SK-N-SH (cell line): Measurements from ENCODE around the gene RAD51B. TPM values are rescaled to one million over a fixed set of nuclear protein-coding genes. Genes with fewer than 3 reads are reported as not detected.

Experiments used
- CTCF ChIA-PET: fragments of 300-600, 350-600 bp; formaldehyde crosslinking; extraction: SDS; loops from one replicate; lab custom pipeline; 2021; lab: Yijun Ruan, JAX
- POLR2A ChIA-PET: fragments of 350-600 bp; sonication (Branson Sonifier 250); formaldehyde crosslinking; extraction: SDS; loops from one replicate; lab custom pipeline; 2020; ENCODE audit warnings: antibody characterized with exemption, inconsistent platforms; lab: Yijun Ruan, JAX
- DNase-seq: peaks from one replicate; pipeline ENCODE4 v3.0.0; 2012
- H2AFZ ChIP-seq: fragments of 200-600 bp; sonication (generic); 2 replicates; pipeline ENCODE4 v1.8.1; 2016; ENCODE audit warnings: antibody characterized with exemption, mild to moderate bottlenecking, low read depth
- H3F3A ChIP-seq: fragments of 200-600 bp; sonication (generic); replicated peaks from 2 replicates; pipeline ENCODE3; 2016; ENCODE audit warnings: antibody characterized with exemption, mild to moderate bottlenecking; ENCODE audit not compliant: insufficient read depth
- H3K27ac ChIP-seq, 2 experiments: fragments of 200-500 bp in 1 of 2; fragments of 200-600 bp in 1 of 2; sonication (Bioruptor generic) in 1 of 2; sonication (generic), shearing (Covaris generic) in 1 of 2; 2 replicates each; pipeline versions ENCODE4 v1.5.1 to v1.6.1; 2014 to 2016; ENCODE audit warnings: low read depth in 2 of 2, inconsistent platforms in 1 of 2, low read length in 1 of 2, mild to moderate bottlenecking in 1 of 2, mixed read lengths in 1 of 2
- H3K27me3 ChIP-seq: fragments of 200-600 bp; sonication (generic), shearing (Covaris generic); 2 replicates; pipeline ENCODE4 v1.6.1; 2016; ENCODE audit warnings: mixed run types; ENCODE audit not compliant: insufficient read depth
- H3K36me3 ChIP-seq, 2 experiments: fragments of 200-500 bp in 1 of 2; fragments of 200-600 bp in 1 of 2; sonication (Bioruptor generic) in 1 of 2; sonication (generic) in 1 of 2; replicated peaks in 1 of 2; 2 replicates each; pipeline versions ENCODE3 to v1.5.1; 2014 to 2016; ENCODE audit warnings: low read length in 1 of 2, mild to moderate bottlenecking in 1 of 2; ENCODE audit not compliant: insufficient read depth in 2 of 2, control insufficient read depth in 1 of 2
- H3K4me1 ChIP-seq, 2 experiments: fragments of 200-500 bp in 1 of 2; fragments of 200-600 bp in 1 of 2; sonication (Bioruptor generic) in 1 of 2; sonication (generic), shearing (Covaris generic) in 1 of 2; 2 replicates each; pipeline versions ENCODE4 v1.5.1 to v1.6.1; 2014 to 2016; ENCODE audit warnings: low read depth in 1 of 2, low read length in 1 of 2, mixed run types in 1 of 2; ENCODE audit not compliant: insufficient read depth in 2 of 2, control insufficient read depth in 1 of 2
- H3K4me2 ChIP-seq: fragments of 200-600 bp; sonication (generic), shearing (Covaris generic); 2 replicates; pipeline ENCODE4 v1.6.1; 2017; ENCODE audit warnings: mixed run types
- H3K4me3 ChIP-seq, 2 experiments: fragments of 200-500 bp in 1 of 2; fragments of 200-600 bp in 1 of 2; sonication (Bioruptor generic) in 1 of 2; sonication (generic), shearing (Covaris generic) in 1 of 2; 2 replicates each; pipeline versions ENCODE4 v1.5.1 to v1.8.1; 2014 to 2016; ENCODE audit warnings: low read depth in 2 of 2, inconsistent platforms in 1 of 2, low read length in 1 of 2, mild to moderate bottlenecking in 1 of 2, mixed read lengths in 1 of 2, moderate library complexity in 1 of 2
- H3K79me2 ChIP-seq: fragments of 200-600 bp; sonication (generic); 2 replicates; pipeline ENCODE4 v1.8.1; 2017; ENCODE audit warnings: mild to moderate bottlenecking; ENCODE audit not compliant: insufficient read depth
- H3K9ac ChIP-seq: fragments of 200-600 bp; sonication (generic); 2 replicates; pipeline ENCODE4 v1.6.1; 2017; ENCODE audit warnings: mixed run types
- H3K9me2 ChIP-seq: fragments of 200-600 bp; sonication (generic); 2 replicates; pipeline ENCODE4 v1.6.1; 2017; ENCODE audit warnings: mixed run types
- H3K9me3 ChIP-seq: fragments of 200-600 bp; sonication (generic); 2 replicates; pipeline ENCODE4 v1.6.1; 2017; ENCODE audit warnings: mixed run types, mild to moderate bottlenecking, moderate library complexity
- H4K20me1 ChIP-seq: fragments of 200-600 bp; sonication (generic); 2 replicates; pipeline ENCODE4 v1.6.1; 2017; ENCODE audit warnings: mild to moderate bottlenecking, mixed run types; ENCODE audit not compliant: insufficient read depth
- CHD2 ChIP-seq: fragments of 150-350 bp; IDR thresholded peaks from 2 replicates; pipeline ENCODE4 v1.6.1; 2018; ENCODE audit warnings: low read length; ENCODE audit not compliant: partially characterized antibody
- ELF1 ChIP-seq: IDR thresholded peaks from 2 replicates; pipeline ENCODE4 v1.4.0; 2012
- EZH2phosphoT487 ChIP-seq: fragments of 200-600 bp; sonication (generic); IDR thresholded peaks from 2 replicates; pipeline ENCODE4 v1.6.1; 2017; ENCODE audit warnings: low read depth, mixed run types, mild to moderate bottlenecking, antibody characterized with exemption, moderate library complexity, borderline replicate concordance
- FOXJ3 ChIP-seq: sonication (generic); formaldehyde crosslinking; IDR thresholded peaks from 2 replicates; pipeline ENCODE4 v1.5.1; 2020; ENCODE audit warnings: mild to moderate bottlenecking, missing genetic modification reagents
- MXI1 ChIP-seq: IDR thresholded peaks from 2 replicates; pipeline ENCODE4 v1.6.1; 2012; ENCODE audit warnings: mild to moderate bottlenecking, low read depth, low read length, improper control_type of control experiment
- NFIC ChIP-seq: IDR thresholded peaks from 2 replicates; pipeline ENCODE4 v1.4.0; 2012; ENCODE audit warnings: borderline replicate concordance
- RXRA ChIP-seq: IDR thresholded peaks from 2 replicates; pipeline ENCODE4 v1.4.0; 2012; ENCODE audit warnings: low read depth, mild to moderate bottlenecking, borderline replicate concordance
- WGBS: methylation state at CpG from one replicate; pipeline ENCODE4 v1.1.6; 2017; ENCODE audit warnings: low lambda C conversion rate; 5-methylcytosine and 5-hydroxymethylcytosine counted together
- polyA plus RNA-seq, 3 experiments: library from polyadenylated mRNA; depleted of rRNA; stranded (reverse); fragments of >200 nt; gene quantifications; 2 replicates each; pipeline ENCODE4 v1.2.3, GENCODE V29; 2012
- TF ChIP-seq, protein P1 (sequence below): IDR thresholded peaks from 2 replicates; pipeline ENCODE4; 2012
- TF ChIP-seq, protein P2 (sequence below): IDR thresholded peaks from 2 replicates; pipeline ENCODE4 v1.4.0; 2012; ENCODE audit warnings: low read depth, borderline replicate concordance
- TF ChIP-seq, protein P3 (sequence below): IDR thresholded peaks from 2 replicates; pipeline ENCODE4 v1.4.0; 2012; ENCODE audit warnings: low read depth

RAD51B gene
- polyA plus RNA-seq, 1 of the 3 experiments (the other 2 are of a cell fraction), result 6.0 TPM

DNA sequence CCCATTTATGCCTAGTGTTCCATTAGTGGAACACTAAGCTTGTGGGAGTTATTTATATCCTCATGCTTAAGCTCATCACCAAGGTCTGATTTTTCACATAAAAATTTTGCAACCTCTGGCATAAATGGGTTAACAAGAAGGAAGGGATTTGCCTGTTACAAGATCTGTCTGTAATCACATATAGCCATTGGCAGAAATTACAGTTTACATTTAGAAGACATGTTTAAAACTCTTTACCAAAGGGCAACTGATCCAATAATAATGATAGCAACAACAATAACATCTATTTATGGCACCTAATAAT lies 550.4 kb downstream of the RAD51B start:
- CTCF ChIA-PET, result no interaction called here

DNA sequence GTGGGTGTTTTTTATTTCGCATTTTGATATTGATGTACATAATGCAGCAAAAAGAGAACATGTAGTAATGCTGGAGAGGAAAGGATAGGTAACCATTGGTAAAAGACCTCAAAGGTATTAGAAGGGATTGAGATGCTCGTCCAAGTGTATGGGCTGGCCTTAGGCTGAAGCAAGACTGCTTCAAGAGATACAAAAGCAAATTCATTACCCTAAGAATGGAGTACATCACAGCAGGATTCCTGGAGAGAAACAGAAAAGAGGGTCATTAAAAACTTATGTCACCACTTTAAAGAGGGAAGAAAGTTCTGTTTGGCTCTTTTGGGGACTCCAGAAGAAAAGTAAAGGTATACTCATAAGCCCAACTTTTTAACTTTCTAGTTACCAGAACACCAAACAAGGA lies 552.8 kb downstream of the RAD51B start:
- 95% methylated on average over 2 of the region's 2 CpGs for WGBS
- Histone ChIP-seq H2AFZ (no peak overlapping the region), H3K9ac (no peak overlapping the region), H3F3A (no peaks in the 10 kb centered on the region), H3K9me3 (no peaks in the 10 kb centered on the region), H3K36me3 (no peaks in the 10 kb centered on the region), H3K9me2 (no peaks in the 10 kb centered on the region), H3K27ac (no peak overlapping the region), H3K79me2 (no peaks in the 10 kb centered on the region), H3K27me3 (no peaks in the 10 kb centered on the region), H3K4me2 (no peak overlapping the region), H3K4me1 (peaks cover 0 to 12% of the 10 kb centered on the region in 2 experiments; a peak in 2 of 4 replicates), H4K20me1 (no peaks in the 10 kb centered on the region), H3K4me3 (no peak overlapping the region)
- CTCF ChIA-PET, result interaction anchor here (0.9 to 1.9 kb wide), 2 partner anchors 15 to 125 kb away, joined by 3 to 6 read pairs; no protein-coding TSS in a partner anchor
- TF ChIP-seq, protein P1, sequence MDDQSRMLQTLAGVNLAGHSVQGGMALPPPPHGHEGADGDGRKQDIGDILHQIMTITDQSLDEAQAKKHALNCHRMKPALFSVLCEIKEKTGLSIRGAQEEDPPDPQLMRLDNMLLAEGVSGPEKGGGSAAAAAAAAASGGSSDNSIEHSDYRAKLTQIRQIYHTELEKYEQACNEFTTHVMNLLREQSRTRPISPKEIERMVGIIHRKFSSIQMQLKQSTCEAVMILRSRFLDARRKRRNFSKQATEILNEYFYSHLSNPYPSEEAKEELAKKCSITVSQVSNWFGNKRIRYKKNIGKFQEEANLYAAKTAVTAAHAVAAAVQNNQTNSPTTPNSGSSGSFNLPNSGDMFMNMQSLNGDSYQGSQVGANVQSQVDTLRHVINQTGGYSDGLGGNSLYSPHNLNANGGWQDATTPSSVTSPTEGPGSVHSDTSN, result no peak
- TF ChIP-seq, protein P2, sequence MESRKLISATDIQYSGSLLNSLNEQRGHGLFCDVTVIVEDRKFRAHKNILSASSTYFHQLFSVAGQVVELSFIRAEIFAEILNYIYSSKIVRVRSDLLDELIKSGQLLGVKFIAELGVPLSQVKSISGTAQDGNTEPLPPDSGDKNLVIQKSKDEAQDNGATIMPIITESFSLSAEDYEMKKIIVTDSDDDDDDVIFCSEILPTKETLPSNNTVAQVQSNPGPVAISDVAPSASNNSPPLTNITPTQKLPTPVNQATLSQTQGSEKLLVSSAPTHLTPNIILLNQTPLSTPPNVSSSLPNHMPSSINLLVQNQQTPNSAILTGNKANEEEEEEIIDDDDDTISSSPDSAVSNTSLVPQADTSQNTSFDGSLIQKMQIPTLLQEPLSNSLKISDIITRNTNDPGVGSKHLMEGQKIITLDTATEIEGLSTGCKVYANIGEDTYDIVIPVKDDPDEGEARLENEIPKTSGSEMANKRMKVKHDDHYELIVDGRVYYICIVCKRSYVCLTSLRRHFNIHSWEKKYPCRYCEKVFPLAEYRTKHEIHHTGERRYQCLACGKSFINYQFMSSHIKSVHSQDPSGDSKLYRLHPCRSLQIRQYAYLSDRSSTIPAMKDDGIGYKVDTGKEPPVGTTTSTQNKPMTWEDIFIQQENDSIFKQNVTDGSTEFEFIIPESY, result no peak
- TF ChIP-seq ELF1, result no peak
- POLR2A ChIA-PET, result no interaction called here
- DNase-seq, result no peak

More for the DNA sequence above, 550.4 kb downstream of the RAD51B start:
- Histone ChIP-seq H3K79me2 (no peaks in the 10 kb centered on the region), H3K27ac (no peak overlapping the region), H3K27me3 (no peaks in the 10 kb centered on the region), H2AFZ (no peak overlapping the region), H3K9me2 (no peaks in the 10 kb centered on the region), H3K4me3 (no peak overlapping the region), H3K4me2 (no peak overlapping the region), H3K4me1 (peaks cover 0 to 10% of the 10 kb centered on the region in 2 experiments; a peak in 2 of 4 replicates), H3K9me3 (no peaks in the 10 kb centered on the region), H3K36me3 (no peaks in the 10 kb centered on the region), H3K9ac (no peak overlapping the region), H4K20me1 (no peaks in the 10 kb centered on the region), H3F3A (peaks cover 6% of the 10 kb centered on the region)
- POLR2A ChIA-PET, result no interaction called here
- TF ChIP-seq FOXJ3 (CRISPR knock-in tag), result no peak
- no peak for TF ChIP-seq NFIC
- no peak for TF ChIP-seq ELF1
- no peak for TF ChIP-seq CHD2
- TF ChIP-seq EZH2phosphoT487, result no peak
- TF ChIP-seq RXRA, result no peak
- TF ChIP-seq MXI1, result no peak
- TF ChIP-seq, protein P3, sequence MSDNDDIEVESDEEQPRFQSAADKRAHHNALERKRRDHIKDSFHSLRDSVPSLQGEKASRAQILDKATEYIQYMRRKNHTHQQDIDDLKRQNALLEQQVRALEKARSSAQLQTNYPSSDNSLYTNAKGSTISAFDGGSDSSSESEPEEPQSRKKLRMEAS, result no peak
- no peak for DNase-seq
